Fibroblast of mammary gland (primary cell): ENCODE data around the gene SPON2.

ENCODE experiments used
- DNase-seq: peaks from one replicate; pipeline ENCODE4 v3.0.0-alpha.2; 2010; ENCODE audit warnings: low read depth
- H3K4me3 ChIP-seq: 2 replicates; pipeline ENCODE4 v1.5.1; 2011; ENCODE audit warnings: low read depth, mild to moderate bottlenecking, low read length, moderate library complexity; ENCODE audit not compliant: control insufficient read depth
- CTCF ChIP-seq: conservative IDR thresholded peaks from 2 replicates; pipeline ENCODE4 v1.5.1; 2011; ENCODE audit warnings: low read depth, low read length, inconsistent platforms; ENCODE audit not compliant: control insufficient read depth, insufficient read depth

Gene SPON2

DNA sequence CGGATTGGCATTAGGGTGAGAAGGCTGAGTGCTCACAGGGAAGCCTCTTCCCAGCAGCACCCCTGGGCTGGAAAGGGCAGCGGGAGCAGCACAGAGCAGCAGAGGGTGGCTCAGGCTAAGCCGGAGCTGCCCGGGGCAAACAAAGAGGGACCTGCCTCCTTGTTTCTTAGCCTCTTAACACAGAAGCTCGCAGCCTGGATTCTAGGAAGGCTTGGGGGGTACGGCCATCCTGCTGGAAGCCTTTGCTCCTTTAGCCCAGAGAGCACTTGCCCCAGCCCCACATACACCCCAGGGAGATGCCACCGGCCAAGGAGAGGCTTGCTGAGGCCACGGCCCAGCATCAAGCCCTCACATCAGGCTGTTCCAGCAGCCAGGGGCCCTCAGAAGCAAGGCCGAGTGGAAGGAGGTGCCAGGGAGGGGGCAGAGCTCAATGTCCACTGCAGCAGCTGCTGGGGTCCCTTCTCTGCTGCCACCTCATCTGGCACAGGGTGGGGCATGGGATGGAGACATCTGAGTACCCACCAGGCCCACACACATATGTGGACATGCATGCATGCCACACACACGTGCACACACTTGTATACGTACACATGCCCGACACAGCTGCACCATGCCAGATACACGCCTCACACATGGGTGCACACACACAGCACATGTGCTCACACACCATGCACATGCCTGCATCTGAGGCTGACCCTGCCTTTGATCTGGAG is 20.3 kb upstream of the SPON2 start:
- no peak for TF ChIP-seq CTCF
- H3K4me3 ChIP-seq, result peak overlapping the region; percentile 7
- no peak for DNase-seq

GRCh38 chr4:1192091-1192492 is 19.7 kb upstream of the SPON2 start:
- no peak for TF ChIP-seq CTCF
- H3K4me3 ChIP-seq, result peak overlapping the region; percentile 7
- DNase-seq, result peak; percentile 99

GRCh38 chr4:1191621-1192020 is 19.2 kb upstream of the SPON2 start:
- no peak for DNase-seq
- no peak for TF ChIP-seq CTCF
- no peak overlapping the region for H3K4me3 ChIP-seq

- no peak overlapping the region for H3K4me3 ChIP-seq
- TF ChIP-seq CTCF, result no peak
- DNase-seq, result no peak
Measured at GRCh38 chr4:1187182-1187581, 14.8 kb upstream of the SPON2 start.

DNA sequence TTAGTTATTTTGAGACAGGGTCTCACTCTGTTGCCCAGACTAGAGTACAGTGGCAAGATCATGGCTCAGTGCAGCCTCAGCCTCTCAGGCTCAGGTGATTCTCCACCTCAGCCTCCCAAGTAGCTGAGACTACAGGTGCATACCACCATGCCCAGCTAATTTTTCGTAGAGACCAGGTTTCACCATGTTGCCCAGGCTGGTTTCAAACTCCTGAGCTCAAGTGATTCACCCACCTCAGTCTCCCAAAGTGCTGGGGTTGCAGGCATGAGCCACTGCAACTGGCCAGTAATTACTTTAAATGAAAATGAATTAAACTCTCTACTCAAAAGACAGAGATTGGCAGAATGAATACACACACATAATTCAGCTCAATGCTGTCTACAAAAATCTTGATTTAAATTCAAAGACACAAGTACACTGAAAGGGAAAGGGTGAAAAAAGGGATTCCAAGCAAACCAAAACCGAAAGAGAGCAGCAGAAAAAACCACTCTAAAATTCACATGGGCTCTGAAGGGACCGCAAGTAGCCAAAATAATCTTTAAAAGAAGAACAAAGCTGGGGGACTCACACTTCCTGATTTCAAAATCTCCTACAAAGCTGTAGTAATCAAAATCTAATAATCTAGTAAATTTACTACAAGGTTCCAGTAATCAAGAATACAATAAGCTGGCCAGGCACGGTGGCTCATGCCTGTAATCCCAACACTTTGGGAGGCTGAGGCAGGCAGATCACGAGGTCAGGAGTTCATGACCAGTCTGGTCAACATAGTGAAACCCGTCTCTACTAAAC is 11.8 kb upstream of the SPON2 start:
- TF ChIP-seq CTCF, result no peak
- DNase-seq, result no peak
- H3K4me3 ChIP-seq, result no peak overlapping the region

DNA sequence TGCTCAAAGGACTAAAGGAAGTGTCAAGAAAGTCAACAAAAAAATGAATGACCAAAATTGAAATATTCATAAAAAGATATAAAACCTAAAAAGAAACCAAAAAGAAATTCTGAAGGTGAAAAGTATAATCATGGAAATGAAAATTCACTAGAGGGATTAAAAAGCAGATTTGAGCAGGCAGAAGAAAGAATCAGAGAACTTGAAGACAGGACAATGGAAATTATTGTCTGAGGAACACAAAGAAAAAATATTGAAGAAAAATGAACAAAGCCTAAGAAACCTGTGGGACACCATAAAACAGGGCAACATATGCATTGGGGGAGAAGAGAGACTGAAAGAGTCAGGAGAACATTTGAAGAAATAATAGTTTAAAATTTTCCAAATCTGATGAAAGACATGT is 9.9 kb upstream of the SPON2 start:
- DNase-seq, result no peak
- H3K4me3 ChIP-seq, result no peak overlapping the region
- TF ChIP-seq CTCF, result no peak

DNA sequence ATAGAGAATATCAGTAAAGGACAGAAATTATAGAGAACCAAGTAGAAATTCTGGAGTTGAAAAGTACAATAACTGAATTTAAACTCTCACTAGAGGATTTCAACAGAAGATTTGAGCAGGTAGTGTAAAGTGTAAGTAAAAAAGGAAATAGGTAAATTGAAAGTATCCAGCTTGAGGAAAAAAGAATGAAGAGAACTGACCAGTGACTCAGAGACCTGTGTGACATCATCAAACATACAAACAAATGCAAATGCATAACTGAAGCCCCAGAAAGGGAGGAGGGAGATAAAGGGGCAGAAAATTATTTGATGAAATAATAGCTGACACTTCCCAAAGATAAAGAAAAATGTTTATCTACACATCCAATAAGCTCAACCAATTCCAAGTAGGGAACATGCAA is 8.3 kb upstream of the SPON2 start:
- DNase-seq, result no peak
- TF ChIP-seq CTCF, result no peak

More for the DNA sequence above, 8.3 kb upstream of the SPON2 start:
- no peak overlapping the region for H3K4me3 ChIP-seq
